ENCODE results near the gene DNMBP. TPM values are rescaled to one million over a fixed set of nuclear protein-coding genes. Genes with fewer than 3 reads are reported as not detected.

The DNMBP gene
- total and polyA plus RNA-seq, 2 donors (not counting 3 experiments of a cell fraction or from before 2014, with no cell fraction given), result 32.0 to 53.4 TPM

DNA sequence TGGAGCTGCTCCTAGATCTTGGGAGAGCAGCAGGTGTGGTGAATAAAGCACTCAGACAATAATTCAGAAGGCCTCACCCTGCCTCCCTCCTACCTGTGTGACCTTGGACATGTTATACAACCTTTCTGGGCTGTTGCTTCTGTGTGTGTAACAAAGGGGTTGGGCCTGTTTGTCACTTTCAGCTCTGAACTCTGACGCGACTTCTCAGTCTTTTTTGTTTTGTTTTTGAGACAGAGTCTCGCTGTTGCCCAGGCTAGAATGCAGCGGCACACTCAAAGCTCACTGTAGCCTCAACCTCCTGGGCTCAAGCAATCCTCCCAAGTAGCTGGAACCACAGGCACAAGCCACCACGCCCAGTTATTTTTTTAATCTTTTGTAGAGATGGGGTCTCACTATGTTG is 89.3 kb downstream of the DNMBP start:
- Histone ChIP-seq H4K20me1 (replicated peaks; ENCODE audit: control insufficient read depth, extremely low read depth, insufficient read depth, low read length) (no peaks in the 10 kb centered on the region), H3K9ac (replicated peaks; ENCODE audit: extremely low read depth, insufficient read depth, low read length) (no peak overlapping the region), H3K4me3 (replicated peaks in 1 of 3; ENCODE audit: insufficient read depth in 1 of 3, low read depth in 1 of 3, low read length in 3 of 3) (no peak overlapping the region), H3K4me2 (ENCODE audit: insufficient read depth, low read length) (peak overlapping the region; percentile 70), H2AFZ (ENCODE audit: low read depth, low read length) (no peak overlapping the region), H3K27me3 (ENCODE audit: control insufficient read depth in 2 of 2, insufficient read depth in 2 of 2, low read length in 2 of 2) (no peaks in the 10 kb centered on the region), H3K9me1 (replicated peaks; ENCODE audit: control insufficient read depth, extremely low read depth, insufficient read depth, low read length) (no peaks in the 10 kb centered on the region), H3K9me3 (replicated peaks; ENCODE audit: control insufficient read depth, insufficient read depth, low read length) (no peaks in the 10 kb centered on the region), H3K36me3 (ENCODE audit: control insufficient read depth in 2 of 2, extremely low read depth in 1 of 2, insufficient read depth in 2 of 2, low read length in 2 of 2) (peaks cover 0 to 3% of the 10 kb centered on the region in 2 experiments), H3K79me2 (ENCODE audit: control insufficient read depth, insufficient read depth, low read length) (peaks cover 89% of the 10 kb centered on the region), H3K4me1 (ENCODE audit: control insufficient read depth, extremely low read depth, insufficient read depth, low read length) (peaks cover 53% of the 10 kb centered on the region), H3K27ac (ENCODE audit: insufficient read depth, low read depth, low read length) (peak overlapping the region; percentile 81)
- ChIA-PET POLR2A (no interaction called here), CTCF (interaction anchor here (0.8 to 3.3 kb wide), 7 partner anchors 10 to 125 kb away, joined by 3 to 21 read pairs (median 8); partner anchors contain the start of gene DNMBP)
- no peak for TF ChIP-seq MYC (IDR thresholded peaks at IDR 0.05; ENCODE audit: low read depth, low read length)
- no peak for TF ChIP-seq EZH2 (IDR thresholded peaks at IDR 0.05; ENCODE audit: borderline replicate concordance, low read depth, low read length, severe bottlenecking)
- FAIRE-seq (no peak), DNase-seq (ENCODE audit: low read depth, low spot score) (no peak)
- dilution Hi-C loops (cut with MboI; ENCODE audit: extremely low pct_ligation_motif_present, low sequenced_read_pairs), result no loop called here
- BruUV-seq (replicated peaks), result TSS peak; percentile 56
- intact Hi-C loops (cut with micrococcal nuclease), result loop anchor here (5.0 kb wide), 1 partner anchor 37 kb away; no protein-coding TSS in a partner anchor

DNA sequence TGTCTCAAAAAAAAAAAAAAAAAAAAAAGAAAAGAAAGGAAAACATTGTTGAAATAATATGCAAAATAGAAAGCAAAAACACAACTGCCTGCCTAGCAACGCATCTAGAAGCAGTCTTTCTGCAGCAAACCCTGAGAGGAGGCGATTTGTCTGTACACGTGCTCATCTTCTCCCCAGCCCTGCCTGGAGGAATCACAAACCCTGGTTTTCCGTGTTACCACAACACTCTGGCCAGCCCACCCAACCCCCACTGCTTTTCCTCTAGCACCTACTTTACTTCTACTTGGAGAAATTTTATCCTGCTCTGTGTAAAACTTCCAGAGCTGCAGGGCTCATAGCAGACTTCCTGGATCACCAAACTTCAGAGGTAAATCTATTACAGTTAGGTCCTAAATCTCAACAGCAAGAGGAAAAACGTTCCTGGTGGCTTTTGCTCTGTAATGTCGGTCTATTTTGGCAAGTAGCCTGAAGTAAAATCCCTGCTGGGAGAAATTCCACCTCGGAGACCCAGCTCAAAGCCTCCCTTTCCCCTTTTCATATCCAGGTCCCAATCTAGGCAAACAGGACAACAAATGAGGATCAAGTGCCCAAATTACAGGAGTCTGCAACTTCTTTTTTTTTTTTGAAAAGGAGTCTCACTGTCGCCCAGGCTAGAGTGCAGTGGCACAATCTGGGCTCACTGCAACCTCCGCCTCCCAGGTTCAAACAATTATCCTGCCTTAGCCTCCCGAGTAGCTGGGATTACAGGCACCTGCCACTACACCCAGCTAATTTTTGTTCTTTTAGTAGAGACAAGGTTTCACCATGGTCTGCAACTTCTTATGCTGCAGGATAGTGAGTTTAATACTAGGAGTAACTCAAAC is 91.6 kb downstream of the DNMBP start:
- CTCF ChIA-PET, result interaction anchor here (0.6 to 1.9 kb wide), 8 partner anchors 9 to 128 kb away, joined by 3 to 8 read pairs (median 3); partner anchors contain the start of gene DNMBP
- DNase-seq (ENCODE audit: low read depth, low spot score) (peak; percentile 90), FAIRE-seq (peak; percentile 74)
- H2AFZ ChIP-seq (ENCODE audit: low read depth, low read length), result no peak overlapping the region
- dilution Hi-C loops (cut with MboI; ENCODE audit: extremely low pct_ligation_motif_present, low sequenced_read_pairs), result no loop called here
- H3K36me3 ChIP-seq (ENCODE audit: control insufficient read depth in 2 of 2, extremely low read depth in 1 of 2, insufficient read depth in 2 of 2, low read length in 2 of 2), result peaks cover 0 to 3% of the 10 kb centered on the region in 2 experiments
- H3K9me1 ChIP-seq (replicated peaks; ENCODE audit: control insufficient read depth, extremely low read depth, insufficient read depth, low read length), result no peaks in the 10 kb centered on the region
- peaks cover 87% of the 10 kb centered on the region for H3K79me2 ChIP-seq (ENCODE audit: control insufficient read depth, insufficient read depth, low read length)
- intact Hi-C loops (cut with micrococcal nuclease), result loop anchor here (1.0 kb wide), 1 partner anchor 8 kb away; no protein-coding TSS in a partner anchor
- no TSS peak for BruUV-seq (replicated peaks)
- H3K9me3 ChIP-seq (replicated peaks; ENCODE audit: control insufficient read depth, insufficient read depth, low read length), result no peaks in the 10 kb centered on the region
- H3K4me3 ChIP-seq (replicated peaks in 1 of 3; ENCODE audit: insufficient read depth in 1 of 3, low read depth in 1 of 3, low read length in 3 of 3), result peak overlapping the region in 1 of 3 experiments; percentile 10
- H3K9ac ChIP-seq (replicated peaks; ENCODE audit: extremely low read depth, insufficient read depth, low read length), result peak overlapping the region; percentile 25
- H3K4me1 ChIP-seq (ENCODE audit: control insufficient read depth, extremely low read depth, insufficient read depth, low read length), result peaks cover 66% of the 10 kb centered on the region
- no peaks in the 10 kb centered on the region for H4K20me1 ChIP-seq (replicated peaks; ENCODE audit: control insufficient read depth, extremely low read depth, insufficient read depth, low read length)
- no peaks in the 10 kb centered on the region for H3K27me3 ChIP-seq (ENCODE audit: control insufficient read depth in 2 of 2, insufficient read depth in 2 of 2, low read length in 2 of 2)
- POLR2A ChIA-PET, result interaction anchor here (0.6 kb wide), 1 partner anchor 368 kb away, joined by 7 read pairs; no protein-coding TSS in a partner anchor
- peak overlapping the region; percentile 67 for H3K27ac ChIP-seq (ENCODE audit: insufficient read depth, low read depth, low read length)
- peak overlapping the region; percentile 56 for H3K4me2 ChIP-seq (ENCODE audit: insufficient read depth, low read length)
- TF ChIP-seq POLR2A (IDR thresholded peaks at IDR 0.05; ENCODE audit: low read depth, low read length) (no peak), JUN (IDR thresholded peaks at IDR 0.05; ENCODE audit: borderline replicate concordance, insufficient read depth, insufficient read length, low read depth) (no peak), MYC (IDR thresholded peaks at IDR 0.05; ENCODE audit: low read depth, low read length) (no peak), FOS (IDR thresholded peaks at IDR 0.05; ENCODE audit: borderline replicate concordance, insufficient read depth, low read length) (no peak), POLR2AphosphoS5 (IDR thresholded peaks at IDR 0.05; ENCODE audit: insufficient read depth, low read depth, low read length) (no peak), EZH2 (IDR thresholded peaks at IDR 0.05; ENCODE audit: borderline replicate concordance, low read depth, low read length, severe bottlenecking) (no peak), GATA2 (IDR thresholded peaks at IDR 0.05; ENCODE audit: insufficient read depth, insufficient read length, low read depth, low read length) (no peak)
- TF ChIP-seq, protein P1, sequence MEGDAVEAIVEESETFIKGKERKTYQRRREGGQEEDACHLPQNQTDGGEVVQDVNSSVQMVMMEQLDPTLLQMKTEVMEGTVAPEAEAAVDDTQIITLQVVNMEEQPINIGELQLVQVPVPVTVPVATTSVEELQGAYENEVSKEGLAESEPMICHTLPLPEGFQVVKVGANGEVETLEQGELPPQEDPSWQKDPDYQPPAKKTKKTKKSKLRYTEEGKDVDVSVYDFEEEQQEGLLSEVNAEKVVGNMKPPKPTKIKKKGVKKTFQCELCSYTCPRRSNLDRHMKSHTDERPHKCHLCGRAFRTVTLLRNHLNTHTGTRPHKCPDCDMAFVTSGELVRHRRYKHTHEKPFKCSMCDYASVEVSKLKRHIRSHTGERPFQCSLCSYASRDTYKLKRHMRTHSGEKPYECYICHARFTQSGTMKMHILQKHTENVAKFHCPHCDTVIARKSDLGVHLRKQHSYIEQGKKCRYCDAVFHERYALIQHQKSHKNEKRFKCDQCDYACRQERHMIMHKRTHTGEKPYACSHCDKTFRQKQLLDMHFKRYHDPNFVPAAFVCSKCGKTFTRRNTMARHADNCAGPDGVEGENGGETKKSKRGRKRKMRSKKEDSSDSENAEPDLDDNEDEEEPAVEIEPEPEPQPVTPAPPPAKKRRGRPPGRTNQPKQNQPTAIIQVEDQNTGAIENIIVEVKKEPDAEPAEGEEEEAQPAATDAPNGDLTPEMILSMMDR (IDR thresholded peaks at IDR 0.05; ENCODE audit: extremely low read depth in 1 of 2, insufficient read depth in 1 of 2, low read depth in 1 of 2, low read length in 2 of 2), result no peak
- TF ChIP-seq, protein P2, sequence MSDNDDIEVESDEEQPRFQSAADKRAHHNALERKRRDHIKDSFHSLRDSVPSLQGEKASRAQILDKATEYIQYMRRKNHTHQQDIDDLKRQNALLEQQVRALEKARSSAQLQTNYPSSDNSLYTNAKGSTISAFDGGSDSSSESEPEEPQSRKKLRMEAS (IDR thresholded peaks at IDR 0.05; ENCODE audit: insufficient read depth, insufficient read length), result no peak

Data from endothelial cell of umbilical vein (primary cell).